ENCODE results near the gene ANKRD13A. TPM values are rescaled to one million over a fixed set of nuclear protein-coding genes. Genes with fewer than 3 reads are reported as not detected.

Gene ANKRD13A
- total and polyA plus RNA-seq, 2 of the 13 experiments (the other 11 are each of a cell fraction or from before 2014, with no cell fraction given), result 34.1 to 41.6 TPM

GRCh38 chr12:110048242-110049027 lies 49.2 kb downstream of the ANKRD13A start, which contains the start of gene C12orf76 (continued):
- TF ChIP-seq ZNF761 (CRISPR knock-in tag; conservative IDR thresholded peaks at IDR 0.05) (0 out of 2 replicates have a peak, but pooled peaks have one; percentile 29), ZNF33A (CRISPR knock-in tag; IDR thresholded peaks at IDR 0.05; ENCODE audit: borderline replicate concordance) (no peak), CEBPG (CRISPR knock-in tag; IDR thresholded peaks at IDR 0.05) (peak; percentile 59), BATF2 (CRISPR knock-in tag; IDR thresholded peaks at IDR 0.05) (no peak), FOXC1 (CRISPR knock-in tag; IDR thresholded peaks at IDR 0.05; ENCODE audit: borderline replicate concordance) (0 out of 2 replicates have a peak, but pooled peaks have one; percentile 60), IKZF1 (IDR thresholded peaks at IDR 0.05) (no peak), U2AF1 (optimal IDR thresholded peaks at IDR 0.05; ENCODE audit: low read depth, low read length) (peak; percentile 33), KLF13 (CRISPR knock-in tag; IDR thresholded peaks at IDR 0.05) (no peak), SALL2 (CRISPR knock-in tag; IDR thresholded peaks at IDR 0.05) (peak; percentile 92), JUN (CRISPR knock-in tag; IDR thresholded peaks at IDR 0.05) (no peak), ZNF562 (CRISPR knock-in tag; IDR thresholded peaks at IDR 0.05; ENCODE audit: borderline replicate concordance) (no peak), NR2F2 (IDR thresholded peaks at IDR 0.05; ENCODE audit: borderline replicate concordance, low read depth) (peak; percentile 64; the same call in 1 of the 2 replicates), NFIC (IDR thresholded peaks at IDR 0.05; ENCODE audit: low read length) (peak; percentile 60; the same call in 1 of the 2 replicates)
- TF ChIP-seq, protein P1, sequence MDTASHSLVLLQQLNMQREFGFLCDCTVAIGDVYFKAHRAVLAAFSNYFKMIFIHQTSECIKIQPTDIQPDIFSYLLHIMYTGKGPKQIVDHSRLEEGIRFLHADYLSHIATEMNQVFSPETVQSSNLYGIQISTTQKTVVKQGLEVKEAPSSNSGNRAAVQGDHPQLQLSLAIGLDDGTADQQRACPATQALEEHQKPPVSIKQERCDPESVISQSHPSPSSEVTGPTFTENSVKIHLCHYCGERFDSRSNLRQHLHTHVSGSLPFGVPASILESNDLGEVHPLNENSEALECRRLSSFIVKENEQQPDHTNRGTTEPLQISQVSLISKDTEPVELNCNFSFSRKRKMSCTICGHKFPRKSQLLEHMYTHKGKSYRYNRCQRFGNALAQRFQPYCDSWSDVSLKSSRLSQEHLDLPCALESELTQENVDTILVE (CRISPR knock-in tag; IDR thresholded peaks at IDR 0.05), result peak; percentile 94
- TF ChIP-seq, protein P2, sequence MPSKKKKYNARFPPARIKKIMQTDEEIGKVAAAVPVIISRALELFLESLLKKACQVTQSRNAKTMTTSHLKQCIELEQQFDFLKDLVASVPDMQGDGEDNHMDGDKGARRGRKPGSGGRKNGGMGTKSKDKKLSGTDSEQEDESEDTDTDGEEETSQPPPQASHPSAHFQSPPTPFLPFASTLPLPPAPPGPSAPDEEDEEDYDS (CRISPR knock-in tag; IDR thresholded peaks at IDR 0.05), result peak; percentile 84
- TF ChIP-seq, protein P3, sequence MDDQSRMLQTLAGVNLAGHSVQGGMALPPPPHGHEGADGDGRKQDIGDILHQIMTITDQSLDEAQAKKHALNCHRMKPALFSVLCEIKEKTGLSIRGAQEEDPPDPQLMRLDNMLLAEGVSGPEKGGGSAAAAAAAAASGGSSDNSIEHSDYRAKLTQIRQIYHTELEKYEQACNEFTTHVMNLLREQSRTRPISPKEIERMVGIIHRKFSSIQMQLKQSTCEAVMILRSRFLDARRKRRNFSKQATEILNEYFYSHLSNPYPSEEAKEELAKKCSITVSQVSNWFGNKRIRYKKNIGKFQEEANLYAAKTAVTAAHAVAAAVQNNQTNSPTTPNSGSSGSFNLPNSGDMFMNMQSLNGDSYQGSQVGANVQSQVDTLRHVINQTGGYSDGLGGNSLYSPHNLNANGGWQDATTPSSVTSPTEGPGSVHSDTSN (CRISPR knock-in tag; IDR thresholded peaks at IDR 0.05; ENCODE audit: borderline replicate concordance), result no peak
- TF ChIP-seq, protein P4, sequence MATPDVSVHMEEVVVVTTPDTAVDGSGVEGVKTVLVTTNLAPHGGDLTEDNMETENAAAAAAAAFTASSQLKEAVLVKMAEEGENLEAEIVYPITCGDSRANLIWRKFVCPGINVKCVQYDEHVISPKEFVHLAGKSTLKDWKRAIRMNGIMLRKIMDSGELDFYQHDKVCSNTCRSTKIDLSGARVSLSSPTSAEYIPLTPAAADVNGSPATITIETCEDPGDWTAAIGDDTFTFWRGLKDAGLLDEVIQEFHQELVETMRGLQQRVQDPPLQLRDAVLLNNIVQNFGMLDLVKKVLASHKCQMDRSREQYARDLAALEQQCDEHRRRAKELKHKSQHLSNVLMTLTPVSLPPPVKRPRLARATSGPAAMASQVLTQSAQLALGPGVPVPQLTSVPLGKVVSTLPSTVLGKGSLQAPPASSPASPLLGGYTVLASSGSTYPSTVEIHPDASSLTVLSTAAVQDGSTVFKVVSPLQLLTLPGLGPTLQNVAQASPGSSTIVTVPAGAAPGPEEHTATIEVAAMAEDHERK (CRISPR knock-in tag; IDR thresholded peaks at IDR 0.05; ENCODE audit: low read depth), result peak; percentile 79
- TF ChIP-seq, protein P5, sequence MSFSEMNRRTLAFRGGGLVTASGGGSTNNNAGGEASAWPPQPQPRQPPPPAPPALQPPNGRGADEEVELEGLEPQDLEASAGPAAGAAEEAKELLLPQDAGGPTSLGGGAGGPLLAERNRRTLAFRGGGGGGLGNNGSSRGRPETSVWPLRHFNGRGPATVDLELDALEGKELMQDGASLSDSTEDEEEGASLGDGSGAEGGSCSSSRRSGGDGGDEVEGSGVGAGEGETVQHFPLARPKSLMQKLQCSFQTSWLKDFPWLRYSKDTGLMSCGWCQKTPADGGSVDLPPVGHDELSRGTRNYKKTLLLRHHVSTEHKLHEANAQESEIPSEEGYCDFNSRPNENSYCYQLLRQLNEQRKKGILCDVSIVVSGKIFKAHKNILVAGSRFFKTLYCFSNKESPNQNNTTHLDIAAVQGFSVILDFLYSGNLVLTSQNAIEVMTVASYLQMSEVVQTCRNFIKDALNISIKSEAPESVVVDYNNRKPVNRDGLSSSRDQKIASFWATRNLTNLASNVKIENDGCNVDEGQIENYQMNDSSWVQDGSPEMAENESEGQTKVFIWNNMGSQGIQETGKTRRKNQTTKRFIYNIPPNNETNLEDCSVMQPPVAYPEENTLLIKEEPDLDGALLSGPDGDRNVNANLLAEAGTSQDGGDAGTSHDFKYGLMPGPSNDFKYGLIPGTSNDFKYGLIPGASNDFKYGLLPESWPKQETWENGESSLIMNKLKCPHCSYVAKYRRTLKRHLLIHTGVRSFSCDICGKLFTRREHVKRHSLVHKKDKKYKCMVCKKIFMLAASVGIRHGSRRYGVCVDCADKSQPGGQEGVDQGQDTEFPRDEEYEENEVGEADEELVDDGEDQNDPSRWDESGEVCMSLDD (CRISPR knock-in tag; IDR thresholded peaks at IDR 0.05; ENCODE audit: borderline replicate concordance), result no peak
- TF ChIP-seq, protein P6, sequence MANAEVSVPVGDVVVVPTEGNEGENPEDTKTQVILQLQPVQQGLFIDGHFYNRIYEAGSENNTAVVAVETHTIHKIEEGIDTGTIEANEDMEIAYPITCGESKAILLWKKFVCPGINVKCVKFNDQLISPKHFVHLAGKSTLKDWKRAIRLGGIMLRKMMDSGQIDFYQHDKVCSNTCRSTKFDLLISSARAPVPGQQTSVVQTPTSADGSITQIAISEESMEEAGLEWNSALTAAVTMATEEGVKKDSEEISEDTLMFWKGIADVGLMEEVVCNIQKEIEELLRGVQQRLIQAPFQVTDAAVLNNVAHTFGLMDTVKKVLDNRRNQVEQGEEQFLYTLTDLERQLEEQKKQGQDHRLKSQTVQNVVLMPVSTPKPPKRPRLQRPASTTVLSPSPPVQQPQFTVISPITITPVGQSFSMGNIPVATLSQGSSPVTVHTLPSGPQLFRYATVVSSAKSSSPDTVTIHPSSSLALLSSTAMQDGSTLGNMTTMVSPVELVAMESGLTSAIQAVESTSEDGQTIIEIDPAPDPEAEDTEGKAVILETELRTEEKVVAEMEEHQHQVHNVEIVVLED (CRISPR knock-in tag; IDR thresholded peaks at IDR 0.05; ENCODE audit: borderline replicate concordance), result peak; percentile 94

Data from HepG2 (cell line).